Smooth muscle cell of the brain vasculature (primary cell): Measurements from ENCODE around the gene FRMD1.

Source experiments
- DNase-seq: peaks from one replicate; pipeline ENCODE4 v3.0.0-alpha.2; 2012; ENCODE audit warnings: low read depth, low spot score

Gene FRMD1

GRCh38 chr6:168055696-168056489 is 23.1 kb downstream of the FRMD1 start:
- no peak for DNase-seq

DNA sequence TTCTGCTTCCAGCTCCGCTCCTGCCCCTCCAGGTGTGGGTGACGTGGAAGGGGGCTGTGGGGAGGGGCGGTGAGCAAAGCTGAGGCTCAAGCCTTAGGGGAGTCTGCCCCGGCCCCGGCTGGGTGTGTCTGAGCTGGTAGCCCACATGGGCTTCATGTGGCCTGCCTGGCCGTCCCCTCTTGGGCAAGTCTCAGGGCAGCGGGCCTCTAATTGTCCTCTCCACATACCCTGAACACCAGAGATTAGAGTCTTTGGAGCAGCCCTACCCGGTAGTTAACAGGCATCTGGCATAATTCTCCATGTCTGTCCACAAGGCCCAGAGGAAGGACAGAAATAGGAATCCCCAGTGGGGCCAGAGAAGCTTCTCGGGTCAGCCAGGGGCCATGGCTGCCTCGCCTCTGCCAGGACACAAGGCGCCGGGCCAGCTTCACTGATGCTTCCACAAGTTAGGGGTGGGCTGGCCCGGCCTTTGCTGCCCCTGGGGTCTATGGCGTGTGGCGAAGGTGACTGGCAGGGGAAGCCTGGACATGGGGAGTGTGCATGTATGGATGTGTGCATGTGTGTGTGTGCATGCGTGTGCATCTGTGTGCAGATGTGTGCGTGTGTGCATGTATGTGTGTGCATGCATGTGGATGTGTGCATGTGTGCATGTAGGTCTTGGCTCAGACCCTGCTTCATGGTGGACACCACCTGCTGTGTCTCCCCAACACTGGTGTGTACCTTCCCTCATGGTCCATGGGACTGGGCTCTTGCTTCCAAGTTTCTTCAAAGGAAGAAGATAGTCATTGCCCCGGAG is 24.0 kb downstream of the FRMD1 start:
- DNase-seq: no peak

GRCh38 chr6:168053957-168054471 is 25.0 kb downstream of the FRMD1 start:
- no peak for DNase-seq

DNA sequence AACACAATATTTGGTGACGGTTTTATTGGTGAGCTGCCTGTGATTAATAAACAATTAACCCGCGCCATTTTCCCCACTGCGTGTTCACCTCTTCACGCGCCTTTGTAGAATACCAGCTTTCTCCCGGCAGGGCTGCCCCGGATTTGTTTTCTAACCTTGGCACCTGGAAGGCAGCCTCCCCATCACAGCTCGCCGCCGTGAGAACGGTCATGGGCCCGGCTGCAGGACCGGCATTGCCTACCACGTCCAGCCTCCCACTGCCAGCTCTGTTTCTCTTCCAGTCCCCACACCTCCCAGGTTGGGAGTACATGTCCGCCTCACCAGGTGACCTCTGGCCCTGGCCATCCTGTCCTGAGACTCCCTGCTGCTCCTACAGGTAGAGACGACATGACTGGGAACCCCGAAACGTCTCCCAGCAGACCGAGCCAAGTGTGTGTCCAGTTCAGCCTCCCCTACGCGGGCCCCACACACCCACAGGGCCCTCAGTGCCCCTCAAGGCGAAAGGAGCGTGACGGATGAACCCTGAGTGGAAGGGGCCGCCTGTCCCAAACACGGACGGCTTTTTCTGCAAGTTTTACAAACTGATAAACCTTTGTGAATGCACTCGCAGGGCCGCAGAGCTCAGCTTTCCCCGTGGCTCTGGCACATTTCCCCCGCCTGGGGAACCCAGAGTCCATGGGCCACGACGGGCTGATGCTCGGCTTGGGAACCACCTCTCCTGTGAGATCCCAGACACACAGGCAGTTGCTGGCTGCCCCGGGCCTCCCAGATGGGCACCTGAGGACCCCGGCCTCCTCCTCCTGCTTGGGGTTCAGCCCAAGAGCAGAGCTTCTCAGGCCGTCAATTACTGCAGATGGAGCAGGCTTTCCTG is 25.7 kb downstream of the FRMD1 start:
- DNase-seq: no peak

- no peak for DNase-seq
These were observed 26.6 kb downstream of the FRMD1 start for GRCh38 chr6:168052291-168052891.

- no peak for DNase-seq
These were observed 27.4 kb downstream of the FRMD1 start for GRCh38 chr6:168051648-168052047.

DNA sequence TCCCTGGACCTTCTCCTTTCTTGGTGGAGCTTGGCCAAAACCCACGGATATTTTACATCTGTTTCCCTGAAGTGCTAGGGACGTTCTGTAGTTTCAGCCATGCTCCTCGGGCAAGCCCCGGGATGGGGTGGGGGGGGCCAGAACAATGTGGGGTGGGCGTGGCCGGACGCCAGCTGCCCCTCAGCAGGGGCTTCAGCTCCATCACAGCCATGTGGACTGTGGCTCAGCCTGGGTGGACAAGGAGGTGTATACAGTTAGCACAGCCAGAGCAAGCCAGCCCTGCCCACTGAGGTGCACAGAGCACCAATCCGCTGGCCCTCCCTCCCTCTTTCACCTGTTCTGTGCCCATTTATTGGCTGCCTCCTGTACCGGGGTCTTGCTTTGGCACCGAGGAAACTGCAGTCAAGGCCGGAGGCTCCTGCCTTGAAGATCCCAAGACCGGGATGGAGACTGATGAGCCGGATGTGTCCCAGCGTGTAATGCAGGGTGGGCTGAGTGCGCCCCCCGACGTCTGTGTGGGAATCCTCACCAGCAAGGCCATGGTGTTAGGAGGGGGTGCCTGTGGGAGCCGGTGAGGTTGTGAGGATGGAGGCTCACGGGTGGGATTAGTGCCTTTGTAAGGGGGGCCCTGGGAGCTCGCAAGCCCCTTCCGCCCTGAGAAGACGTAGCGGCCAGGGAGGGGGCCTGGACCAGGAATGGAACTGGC is 28.0 kb downstream of the FRMD1 start:
- no peak for DNase-seq

DNA sequence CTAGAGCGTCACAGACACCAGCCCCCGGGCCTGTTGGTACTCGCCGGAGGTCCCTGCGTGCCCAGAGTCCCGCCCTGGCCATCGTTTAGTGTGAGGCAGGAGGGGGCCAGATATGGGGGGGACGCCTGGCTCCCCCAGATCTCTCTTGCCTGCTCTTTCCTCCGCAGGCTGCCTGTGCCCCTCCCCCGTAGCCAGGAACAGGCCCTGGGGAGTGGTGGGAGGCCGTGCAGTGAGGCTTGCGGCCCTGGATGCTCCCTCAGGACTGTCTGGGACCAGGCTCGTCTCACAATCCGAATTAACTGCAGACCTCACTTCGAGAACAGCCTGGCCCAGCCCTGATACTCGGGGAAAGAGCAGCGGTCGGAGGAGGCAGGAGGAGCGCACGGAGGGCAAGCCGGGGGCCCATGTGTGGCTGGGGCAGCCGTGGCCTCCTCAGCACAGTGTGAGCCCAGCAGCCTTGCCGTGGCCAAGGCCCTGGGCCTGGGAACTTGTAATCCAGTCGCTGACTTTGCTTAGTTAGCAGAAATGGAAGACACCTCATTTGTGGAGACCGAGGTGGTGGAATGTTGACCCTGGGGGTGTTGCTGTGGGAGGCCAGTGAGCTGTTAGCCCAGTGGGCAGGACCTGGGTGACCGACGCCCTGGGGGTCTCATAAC is 28.7 kb downstream of the FRMD1 start:
- no peak for DNase-seq

- no peak for DNase-seq
These were observed 29.2 kb downstream of the FRMD1 start for GRCh38 chr6:168049706-168050224.

DNA sequence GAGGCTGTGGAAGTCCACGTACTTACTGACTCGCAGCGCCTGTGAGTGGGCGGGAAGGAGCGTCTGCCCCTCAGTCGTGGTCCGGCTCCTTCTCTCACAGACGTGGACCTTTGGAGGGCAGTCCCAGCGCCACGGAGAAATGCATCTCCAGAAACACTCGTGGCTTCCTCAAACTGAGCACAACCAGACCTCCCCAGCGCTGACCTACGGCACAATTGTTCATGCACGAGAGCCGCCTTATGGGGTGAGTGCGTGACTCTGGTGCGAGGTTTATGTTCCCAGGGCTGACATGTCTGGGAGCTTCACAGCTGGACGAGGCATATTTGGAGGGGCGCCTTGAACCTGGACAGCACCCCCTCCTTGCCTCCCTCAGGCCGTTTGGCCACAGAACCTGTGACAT is 29.7 kb downstream of the FRMD1 start:
- no peak for DNase-seq

GRCh38 chr6:168048724-168049025 is 30.3 kb downstream of the FRMD1 start:
- no peak for DNase-seq

- DNase-seq: no peak
These were observed 30.9 kb downstream of the FRMD1 start for GRCh38 chr6:168047841-168048723.

- no peak for DNase-seq
These were observed 32.3 kb downstream of the FRMD1 start for GRCh38 chr6:168046696-168047095.

- DNase-seq: no peak
These were observed 33.0 kb downstream of the FRMD1 start for GRCh38 chr6:168045706-168046620.

DNA sequence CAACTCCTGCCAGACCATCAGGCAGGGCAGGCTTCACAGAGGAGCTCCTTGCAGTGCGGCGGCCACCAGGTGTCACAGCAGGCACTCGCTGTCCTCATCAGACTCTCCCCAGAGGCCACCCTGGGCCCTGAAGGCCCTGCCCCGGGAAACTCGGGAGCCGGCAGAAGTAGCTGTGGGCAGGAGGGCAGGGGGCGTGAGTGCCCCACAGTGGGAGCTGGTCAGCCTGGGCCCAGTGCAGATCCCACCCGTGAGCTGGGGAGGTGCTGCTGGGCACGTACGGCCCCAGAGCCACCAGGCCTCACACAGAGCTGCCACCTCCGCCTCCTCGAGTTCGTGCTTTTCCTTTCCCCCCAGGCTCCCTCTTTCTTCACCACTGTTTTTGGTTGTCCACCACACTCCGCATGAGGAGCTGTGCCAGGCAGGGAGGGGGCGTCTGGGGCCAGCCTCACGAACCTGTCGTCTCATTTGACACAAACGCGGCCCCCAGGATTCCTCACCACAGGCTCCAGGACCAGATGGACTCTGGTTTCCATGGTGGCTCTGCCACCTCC is 33.8 kb downstream of the FRMD1 start:
- no peak for DNase-seq

GRCh38 chr6:168044521-168045130 is 34.4 kb downstream of the FRMD1 start:
- no peak for DNase-seq

DNA sequence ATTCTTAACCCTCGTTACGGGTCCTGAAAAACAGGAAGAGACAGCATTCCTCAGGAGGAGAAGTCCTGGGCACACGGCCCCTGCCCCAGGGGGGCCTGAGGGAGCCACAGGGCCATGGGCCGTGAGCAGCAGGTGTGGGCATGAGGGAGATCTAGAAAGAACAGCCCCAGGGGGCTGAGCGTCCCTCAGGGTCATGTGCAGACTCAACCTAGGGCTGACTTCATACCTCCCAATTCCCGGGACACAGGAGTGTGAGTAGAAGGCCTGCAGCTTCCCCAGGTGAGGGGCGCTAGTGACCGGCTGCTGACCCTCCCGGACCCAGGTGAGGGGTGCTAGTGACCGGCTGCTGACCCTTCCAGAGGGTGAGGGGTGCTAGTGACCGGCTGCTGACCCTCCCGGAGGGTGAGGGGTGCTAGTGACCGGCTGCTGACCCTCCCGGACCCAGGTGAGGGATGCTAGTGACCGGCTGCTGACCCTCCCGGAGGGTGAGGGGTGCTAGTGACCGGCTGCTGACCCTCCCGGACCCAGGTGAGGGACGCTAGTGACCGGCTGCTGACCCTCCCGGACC is 35.1 kb downstream of the FRMD1 start:
- no peak for DNase-seq
